Ishikawa (cell line): ENCODE data around the gene MTA1.

Source experiments
- CEBPB ChIP-seq: IDR thresholded peaks from 2 replicates; pipeline ENCODE4 v1.6.1; 2012
- CREB1 ChIP-seq: IDR thresholded peaks from 2 replicates; pipeline ENCODE4 v1.6.1; 2012; ENCODE audit warnings: low read depth
- EGR1 ChIP-seq: IDR thresholded peaks from 2 replicates; pipeline ENCODE4 v1.6.1; 2012
- EP300 ChIP-seq: IDR thresholded peaks from 2 replicates; pipeline ENCODE4 v1.6.1; 2012; ENCODE audit warnings: borderline replicate concordance
- FOXM1 ChIP-seq: IDR thresholded peaks from 2 replicates; pipeline ENCODE4 v1.6.1; 2012; ENCODE audit warnings: low read depth, borderline replicate concordance
- MAX ChIP-seq: IDR thresholded peaks from 2 replicates; pipeline ENCODE4 v1.6.1; 2012
- NFIC ChIP-seq: IDR thresholded peaks from 2 replicates; pipeline ENCODE4 v1.6.1; 2012
- RAD21 ChIP-seq: IDR thresholded peaks from 2 replicates; pipeline ENCODE4 v1.6.1; 2012; ENCODE audit warnings: low read depth
- TAF1 ChIP-seq: IDR thresholded peaks from 2 replicates; pipeline ENCODE4 v1.6.1; 2012; ENCODE audit warnings: low read depth, mild to moderate bottlenecking
- TCF12 ChIP-seq: IDR thresholded peaks from 2 replicates; pipeline ENCODE4 v1.6.1; 2012; ENCODE audit warnings: low read depth
- TEAD4 ChIP-seq: IDR thresholded peaks from 2 replicates; pipeline ENCODE4 v1.6.1; 2012
- YY1 ChIP-seq: IDR thresholded peaks from 2 replicates; pipeline ENCODE4 v1.6.1; 2012; ENCODE audit warnings: low read depth
- ZBTB7A ChIP-seq: IDR thresholded peaks from 2 replicates; pipeline ENCODE4 v1.6.1; 2012; ENCODE audit warnings: low read depth
- TF ChIP-seq, protein P1 (sequence below): IDR thresholded peaks from 2 replicates; pipeline ENCODE4 v1.6.1; 2012; ENCODE audit warnings: low read depth, mild to moderate bottlenecking
- TF ChIP-seq, protein P2 (sequence below): IDR thresholded peaks from 2 replicates; pipeline ENCODE4 v1.6.1; 2012

The MTA1 gene

GRCh38 chr14:105455766-105456660 lies 36.4 kb downstream of the MTA1 start:
- no peak for TF ChIP-seq ZBTB7A
- no peak for TF ChIP-seq FOXM1
- TF ChIP-seq TEAD4 = no peak
- no peak for TF ChIP-seq EP300
- no peak for TF ChIP-seq NFIC
- TF ChIP-seq TAF1 = no peak
- no peak for TF ChIP-seq EGR1
- no peak for TF ChIP-seq RAD21
- no peak for TF ChIP-seq YY1
- TF ChIP-seq CEBPB = no peak

GRCh38 chr14:105456736-105457617 lies 37.4 kb downstream of the MTA1 start:
- no peak for TF ChIP-seq TEAD4
- TF ChIP-seq, protein P1, sequence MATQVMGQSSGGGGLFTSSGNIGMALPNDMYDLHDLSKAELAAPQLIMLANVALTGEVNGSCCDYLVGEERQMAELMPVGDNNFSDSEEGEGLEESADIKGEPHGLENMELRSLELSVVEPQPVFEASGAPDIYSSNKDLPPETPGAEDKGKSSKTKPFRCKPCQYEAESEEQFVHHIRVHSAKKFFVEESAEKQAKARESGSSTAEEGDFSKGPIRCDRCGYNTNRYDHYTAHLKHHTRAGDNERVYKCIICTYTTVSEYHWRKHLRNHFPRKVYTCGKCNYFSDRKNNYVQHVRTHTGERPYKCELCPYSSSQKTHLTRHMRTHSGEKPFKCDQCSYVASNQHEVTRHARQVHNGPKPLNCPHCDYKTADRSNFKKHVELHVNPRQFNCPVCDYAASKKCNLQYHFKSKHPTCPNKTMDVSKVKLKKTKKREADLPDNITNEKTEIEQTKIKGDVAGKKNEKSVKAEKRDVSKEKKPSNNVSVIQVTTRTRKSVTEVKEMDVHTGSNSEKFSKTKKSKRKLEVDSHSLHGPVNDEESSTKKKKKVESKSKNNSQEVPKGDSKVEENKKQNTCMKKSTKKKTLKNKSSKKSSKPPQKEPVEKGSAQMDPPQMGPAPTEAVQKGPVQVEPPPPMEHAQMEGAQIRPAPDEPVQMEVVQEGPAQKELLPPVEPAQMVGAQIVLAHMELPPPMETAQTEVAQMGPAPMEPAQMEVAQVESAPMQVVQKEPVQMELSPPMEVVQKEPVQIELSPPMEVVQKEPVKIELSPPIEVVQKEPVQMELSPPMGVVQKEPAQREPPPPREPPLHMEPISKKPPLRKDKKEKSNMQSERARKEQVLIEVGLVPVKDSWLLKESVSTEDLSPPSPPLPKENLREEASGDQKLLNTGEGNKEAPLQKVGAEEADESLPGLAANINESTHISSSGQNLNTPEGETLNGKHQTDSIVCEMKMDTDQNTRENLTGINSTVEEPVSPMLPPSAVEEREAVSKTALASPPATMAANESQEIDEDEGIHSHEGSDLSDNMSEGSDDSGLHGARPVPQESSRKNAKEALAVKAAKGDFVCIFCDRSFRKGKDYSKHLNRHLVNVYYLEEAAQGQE = no peak
- no peak for TF ChIP-seq EP300
- TF ChIP-seq CEBPB = no peak
- TF ChIP-seq TCF12 = no peak
- TF ChIP-seq ZBTB7A = no peak
- TF ChIP-seq CREB1 = no peak
- TF ChIP-seq YY1 = no peak
- no peak for TF ChIP-seq EGR1
- TF ChIP-seq NFIC = no peak
- TF ChIP-seq, protein P2, sequence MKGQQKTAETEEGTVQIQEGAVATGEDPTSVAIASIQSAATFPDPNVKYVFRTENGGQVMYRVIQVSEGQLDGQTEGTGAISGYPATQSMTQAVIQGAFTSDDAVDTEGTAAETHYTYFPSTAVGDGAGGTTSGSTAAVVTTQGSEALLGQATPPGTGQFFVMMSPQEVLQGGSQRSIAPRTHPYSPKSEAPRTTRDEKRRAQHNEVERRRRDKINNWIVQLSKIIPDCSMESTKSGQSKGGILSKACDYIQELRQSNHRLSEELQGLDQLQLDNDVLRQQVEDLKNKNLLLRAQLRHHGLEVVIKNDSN = no peak
- TF ChIP-seq FOXM1 = no peak
- TF ChIP-seq TAF1 = no peak

DNA sequence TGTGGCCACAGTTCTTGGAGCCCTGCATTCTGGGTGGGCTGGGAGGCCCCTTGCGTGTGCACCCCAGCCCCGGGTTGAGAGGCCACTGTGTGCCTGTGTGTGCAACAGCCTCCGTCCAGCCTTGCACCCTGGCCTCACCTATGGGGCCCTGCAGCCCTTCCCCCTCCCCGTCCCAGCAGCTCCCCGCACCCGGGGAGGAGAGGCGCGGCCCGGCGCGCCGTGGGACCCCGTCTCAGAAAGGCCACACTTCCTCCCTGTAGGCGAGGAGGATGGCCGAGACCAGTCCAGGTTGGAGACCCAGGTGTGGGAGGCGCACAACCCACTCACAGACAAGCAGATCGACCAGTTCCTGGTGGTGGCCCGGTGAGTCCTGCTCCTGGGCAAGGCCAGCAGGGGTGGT lies 38.4 kb downstream of the MTA1 start:
- TF ChIP-seq TAF1 (no peak), MAX (no peak), TCF12 (no peak), RAD21 (no peak), CEBPB (no peak), YY1 (no peak), EGR1 (no peak), FOXM1 (no peak), EP300 (no peak), TEAD4 (no peak), ZBTB7A (no peak)
- TF ChIP-seq, protein P1 = no peak
- TF ChIP-seq, protein P2 = no peak

DNA sequence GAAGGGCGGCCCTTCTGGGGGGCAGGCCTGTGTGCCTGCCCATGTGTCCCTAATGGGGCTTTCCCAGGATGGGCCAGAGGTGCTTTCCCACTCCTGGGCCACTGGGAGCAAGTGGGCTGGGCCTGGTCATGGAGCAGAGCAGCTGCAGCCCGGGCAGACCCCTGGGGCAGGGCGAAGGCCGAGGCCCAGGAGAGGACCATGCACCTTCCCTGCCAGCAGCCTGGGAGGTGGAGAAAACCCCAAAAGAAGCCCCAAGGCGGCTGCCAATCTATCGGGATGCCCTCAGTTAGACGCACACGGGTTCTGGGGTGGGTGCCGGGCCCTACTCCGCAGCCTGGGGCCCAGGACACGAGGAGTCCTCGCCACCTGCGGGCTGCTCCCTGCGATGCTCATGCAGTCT lies 38.9 kb downstream of the MTA1 start:
- TF ChIP-seq, protein P1 = no peak
- TF ChIP-seq TEAD4 = no peak
- TF ChIP-seq TAF1 = no peak
- TF ChIP-seq EP300 = no peak
- no peak for TF ChIP-seq CEBPB
- TF ChIP-seq CREB1 = no peak
- TF ChIP-seq, protein P2 = no peak
- TF ChIP-seq FOXM1 = no peak
- TF ChIP-seq ZBTB7A = no peak
- TF ChIP-seq EGR1 = no peak
- TF ChIP-seq RAD21 = no peak
- TF ChIP-seq TCF12 = no peak
- TF ChIP-seq MAX = no peak
